Nephron (organoid): ENCODE data around the gene CRABP1.

Experiments
- H3K27ac Mint-ChIP-seq, 3 experiments: 2 replicates each; pipeline ENCODE4 v1.8.0; 2020; ENCODE audit warnings: mixed read lengths in 3 of 3, mild to moderate bottlenecking in 2 of 3, moderate library complexity in 1 of 3
- H3K27me3 Mint-ChIP-seq: 2 replicates; pipeline ENCODE4 v1.8.0; 2021; ENCODE audit warnings: low read depth, mild to moderate bottlenecking, moderate library complexity, mixed read lengths
- H3K36me3 Mint-ChIP-seq: 2 replicates; pipeline ENCODE4 v1.8.0; 2020; ENCODE audit warnings: low read depth, mixed read lengths
- H3K4me1 Mint-ChIP-seq: 2 replicates; pipeline ENCODE4 v1.8.0; 2020; ENCODE audit warnings: mixed read lengths
- H3K4me3 Mint-ChIP-seq, 3 experiments: 2 replicates each; pipeline ENCODE4 v1.8.0; 2020; ENCODE audit warnings: mild to moderate bottlenecking in 3 of 3, mixed read lengths in 3 of 3, moderate library complexity in 2 of 3
- H3K9me3 Mint-ChIP-seq: 2 replicates; pipeline ENCODE4 v1.8.0; 2020; ENCODE audit warnings: mixed read lengths
- TF ChIP-seq, protein P1 (sequence below), 3 experiments: fragments of 200-600 bp; sonication (generic); IDR thresholded peaks; one replicate each; pipeline ENCODE4 v1.5.0; 2021; ENCODE audit warnings: antibody characterized with exemption in 3 of 3; ENCODE audit not compliant: unreplicated experiment in 3 of 3

The CRABP1 gene

GRCh38 chr15:78360958-78361718, 21.0 kb downstream of the CRABP1 start:
- Mint-ChIP-seq H3K4me1 (peaks cover 60% of the 10 kb centered on the region), H3K27me3 (no peaks in the 10 kb centered on the region), H3K27ac (peak overlapping the region in 2 of 3 experiments; percentile 53 to 63), H3K36me3 (no peaks in the 10 kb centered on the region), H3K9me3 (no peaks in the 10 kb centered on the region), H3K4me3 (no peak overlapping the region)
- TF ChIP-seq, protein P1, sequence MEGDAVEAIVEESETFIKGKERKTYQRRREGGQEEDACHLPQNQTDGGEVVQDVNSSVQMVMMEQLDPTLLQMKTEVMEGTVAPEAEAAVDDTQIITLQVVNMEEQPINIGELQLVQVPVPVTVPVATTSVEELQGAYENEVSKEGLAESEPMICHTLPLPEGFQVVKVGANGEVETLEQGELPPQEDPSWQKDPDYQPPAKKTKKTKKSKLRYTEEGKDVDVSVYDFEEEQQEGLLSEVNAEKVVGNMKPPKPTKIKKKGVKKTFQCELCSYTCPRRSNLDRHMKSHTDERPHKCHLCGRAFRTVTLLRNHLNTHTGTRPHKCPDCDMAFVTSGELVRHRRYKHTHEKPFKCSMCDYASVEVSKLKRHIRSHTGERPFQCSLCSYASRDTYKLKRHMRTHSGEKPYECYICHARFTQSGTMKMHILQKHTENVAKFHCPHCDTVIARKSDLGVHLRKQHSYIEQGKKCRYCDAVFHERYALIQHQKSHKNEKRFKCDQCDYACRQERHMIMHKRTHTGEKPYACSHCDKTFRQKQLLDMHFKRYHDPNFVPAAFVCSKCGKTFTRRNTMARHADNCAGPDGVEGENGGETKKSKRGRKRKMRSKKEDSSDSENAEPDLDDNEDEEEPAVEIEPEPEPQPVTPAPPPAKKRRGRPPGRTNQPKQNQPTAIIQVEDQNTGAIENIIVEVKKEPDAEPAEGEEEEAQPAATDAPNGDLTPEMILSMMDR (IDR thresholded peaks at IDR 0.05; ENCODE audit: unreplicated experiment in 3 of 3), result no peak

DNA sequence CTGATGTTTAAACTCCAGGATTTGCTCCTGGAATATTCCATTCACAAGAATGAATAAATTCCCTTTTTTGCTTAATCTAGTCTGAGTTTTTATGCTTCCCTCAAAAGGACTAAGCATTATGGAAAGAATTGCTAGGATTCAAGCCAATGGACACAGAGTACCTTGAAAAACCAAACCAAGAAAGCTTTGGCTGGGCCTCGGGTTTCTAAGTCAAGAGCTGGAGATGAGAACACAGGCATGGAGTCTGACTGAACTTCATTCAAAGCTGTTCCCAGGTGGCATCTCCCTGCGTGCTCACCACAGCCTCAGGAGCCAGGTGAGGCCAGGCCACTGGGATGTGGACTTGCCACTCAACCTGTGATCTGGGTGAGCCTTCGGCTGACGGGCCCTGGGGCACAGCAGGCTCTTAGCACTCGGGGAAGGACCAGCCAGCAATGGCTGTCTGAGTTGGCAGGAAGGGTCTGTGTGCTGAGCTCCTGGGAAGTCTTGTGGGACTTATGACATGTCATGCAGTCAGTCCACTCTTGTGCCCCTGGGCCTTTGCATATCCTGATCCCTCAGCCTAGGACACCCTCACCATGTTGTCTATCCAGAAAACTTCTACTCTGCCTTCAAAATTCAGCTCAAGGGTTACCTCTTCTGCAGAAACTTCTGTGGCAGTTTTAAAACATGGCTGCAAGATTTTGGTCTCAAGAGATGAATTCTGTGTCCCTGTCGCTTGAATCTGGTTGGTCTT, 21.8 kb downstream of the CRABP1 start:
- Mint-ChIP-seq H3K4me3 (no peak overlapping the region), H3K27ac (peak overlapping the region in 1 of 3 experiments; percentile 63), H3K4me1 (peaks cover 60% of the 10 kb centered on the region), H3K9me3 (no peaks in the 10 kb centered on the region), H3K27me3 (no peaks in the 10 kb centered on the region), H3K36me3 (no peaks in the 10 kb centered on the region)
- TF ChIP-seq, protein P1 (IDR thresholded peaks at IDR 0.05; ENCODE audit: unreplicated experiment in 3 of 3), result no peak

DNA sequence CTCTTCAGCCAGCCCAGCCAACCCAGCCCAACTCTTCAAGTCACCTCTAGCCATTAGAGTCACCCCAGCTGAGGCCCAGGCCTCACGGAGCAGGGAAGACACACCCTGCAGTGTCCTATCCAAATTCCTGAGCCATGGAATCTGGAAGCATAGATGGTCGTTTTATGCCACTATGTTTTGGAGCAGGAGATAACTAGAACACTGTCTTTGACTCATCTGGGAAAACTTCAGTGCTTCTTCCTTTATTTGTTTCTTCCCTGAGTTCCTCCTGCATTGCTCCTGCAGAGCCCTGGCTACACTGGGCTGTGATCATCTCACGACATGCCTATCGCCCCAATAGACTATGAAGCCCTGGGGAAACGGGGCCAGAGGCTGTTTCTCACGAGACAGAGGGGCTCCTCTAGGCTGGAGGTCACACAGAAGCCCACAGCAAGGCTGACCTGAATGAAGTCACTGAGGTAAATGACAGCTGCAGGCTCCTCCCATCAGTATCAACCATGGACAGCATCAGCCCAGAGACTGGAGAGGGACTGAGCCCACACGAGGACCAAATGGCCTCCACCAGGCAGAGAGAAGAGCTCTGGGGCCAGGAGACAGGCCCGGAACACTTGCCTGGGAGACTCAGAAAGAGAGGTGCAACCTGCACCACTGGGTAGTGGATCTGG, 22.7 kb downstream of the CRABP1 start:
- Mint-ChIP-seq H3K27ac (peak overlapping the region; percentile 14 to 50 (median 48)), H3K36me3 (no peaks in the 10 kb centered on the region), H3K9me3 (no peaks in the 10 kb centered on the region), H3K4me3 (no peak overlapping the region), H3K4me1 (peaks cover 61% of the 10 kb centered on the region), H3K27me3 (peaks cover 1% of the 10 kb centered on the region)
- TF ChIP-seq, protein P1 (IDR thresholded peaks at IDR 0.05; ENCODE audit: unreplicated experiment in 3 of 3), result no peak

- H3K9me3 Mint-ChIP-seq, result no peaks in the 10 kb centered on the region
- H3K36me3 Mint-ChIP-seq, result no peaks in the 10 kb centered on the region
- peak overlapping the region; percentile 2 to 50 (median 14) for H3K27ac Mint-ChIP-seq
- H3K4me1 Mint-ChIP-seq, result peaks cover 61% of the 10 kb centered on the region
- H3K27me3 Mint-ChIP-seq, result peaks cover 4% of the 10 kb centered on the region
- H3K4me3 Mint-ChIP-seq, result no peak overlapping the region
- TF ChIP-seq, protein P1 (IDR thresholded peaks at IDR 0.05; ENCODE audit: unreplicated experiment in 3 of 3), result no peak
Observed at GRCh38 chr15:78363381-78363734, 23.2 kb downstream of the CRABP1 start.

DNA sequence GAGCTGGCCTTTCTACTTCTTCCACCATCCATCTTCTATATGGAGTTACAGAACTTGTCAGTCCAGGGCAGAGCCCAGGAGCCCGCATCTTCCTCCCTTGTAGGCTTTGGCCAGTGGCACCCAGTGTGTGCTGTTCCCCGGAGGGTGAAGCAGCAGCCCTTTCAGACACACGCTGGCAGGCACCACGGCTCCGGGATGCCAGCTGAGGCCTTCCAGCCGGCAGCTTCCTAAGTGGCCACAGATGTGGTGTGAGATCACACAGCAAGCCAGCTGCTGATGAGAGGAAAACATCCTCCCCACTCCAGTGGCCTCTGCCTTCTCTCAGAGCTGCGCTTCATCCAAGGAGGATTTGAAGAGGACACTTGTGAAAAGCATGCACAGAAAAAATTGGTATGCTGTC, 24.1 kb downstream of the CRABP1 start:
- Mint-ChIP-seq H3K4me1 (peaks cover 58% of the 10 kb centered on the region), H3K27ac (peak overlapping the region in 1 of 3 experiments; percentile 0), H3K27me3 (peaks cover 4% of the 10 kb centered on the region), H3K9me3 (no peaks in the 10 kb centered on the region), H3K4me3 (no peak overlapping the region), H3K36me3 (no peaks in the 10 kb centered on the region)
- TF ChIP-seq, protein P1 (IDR thresholded peaks at IDR 0.05; ENCODE audit: unreplicated experiment in 3 of 3), result no peak
